Loucy (cell line): Measurements from ENCODE around the gene SPINT2.

ENCODE experiments used
- H2AFZ ChIP-seq: fragments of 200-600 bp; sonication (generic); 2 replicates; pipeline ENCODE4 v1.6.0; 2016; ENCODE audit warnings: antibody characterized with exemption, mild to moderate bottlenecking, low read length, moderate library complexity
- H3F3A ChIP-seq: fragments of 200-600 bp; 2 replicates; pipeline ENCODE4 v1.6.0; 2016; ENCODE audit warnings: antibody characterized with exemption, low read depth, mild to moderate bottlenecking
- H3K27me3 ChIP-seq: fragments of 200-600 bp; sonication (generic); 2 replicates; pipeline ENCODE4 v1.6.1; 2014; ENCODE audit warnings: low read length, mild to moderate bottlenecking; ENCODE audit not compliant: insufficient read depth, poor library complexity, severe bottlenecking
- H3K36me3 ChIP-seq: fragments of 200-600 bp; sonication (generic); 2 replicates; pipeline ENCODE4 v1.6.1; 2016; ENCODE audit warnings: low read length; ENCODE audit not compliant: insufficient read depth
- H3K4me1 ChIP-seq: fragments of 200-600 bp; sonication (generic); 2 replicates; pipeline ENCODE4 v1.5.1; 2014; ENCODE audit warnings: low read length, mild to moderate bottlenecking; ENCODE audit not compliant: insufficient read depth, poor library complexity, severe bottlenecking
- H3K4me2 ChIP-seq: fragments of 200-600 bp; sonication (generic); 2 replicates; pipeline ENCODE4 v1.6.0; 2014; ENCODE audit warnings: antibody characterized with exemption, low read length, low read depth, mild to moderate bottlenecking; ENCODE audit not compliant: poor library complexity, severe bottlenecking
- H3K4me3 ChIP-seq: fragments of 200-600 bp; sonication (generic); 2 replicates; pipeline ENCODE4 v1.5.1; 2014; ENCODE audit warnings: low read length, mild to moderate bottlenecking, mixed read lengths; ENCODE audit not compliant: poor library complexity, severe bottlenecking
- H3K79me2 ChIP-seq: fragments of 200-600 bp; sonication (generic); 2 replicates; pipeline ENCODE4 v1.6.1; 2014; ENCODE audit warnings: low read length; ENCODE audit not compliant: insufficient read depth
- H3K9ac ChIP-seq: fragments of 200-600 bp; sonication (generic); 2 replicates; pipeline ENCODE4 v1.6.0; 2014; ENCODE audit warnings: mild to moderate bottlenecking, low read depth, low read length, moderate library complexity; ENCODE audit not compliant: poor library complexity, severe bottlenecking
- H3K9me2 ChIP-seq: fragments of 200-600 bp; sonication (generic); replicated peaks from 2 replicates; pipeline ENCODE4 v1.6.1; 2016; ENCODE audit warnings: low read depth, low read length, mixed read lengths
- H3K9me3 ChIP-seq: fragments of 200-600 bp; sonication (generic); 2 replicates; pipeline ENCODE4 v1.6.1; 2014; ENCODE audit warnings: mild to moderate bottlenecking, antibody characterized with exemption, low read length, low read depth; ENCODE audit not compliant: insufficient read depth
- H4K20me1 ChIP-seq: fragments of 200-600 bp; sonication (generic); 2 replicates; pipeline ENCODE4 v1.6.0; 2014; ENCODE audit warnings: antibody characterized with exemption, low read length, mild to moderate bottlenecking; ENCODE audit not compliant: insufficient read depth, poor library complexity, severe bottlenecking
- EZH2phosphoT487 ChIP-seq: fragments of 200-600 bp; IDR thresholded peaks from 2 replicates; pipeline ENCODE4 v1.6.1; 2018; ENCODE audit warnings: antibody characterized with exemption, mild to moderate bottlenecking, moderate library complexity, borderline replicate concordance
- TF ChIP-seq, protein P1 (sequence below): fragments of 200-600 bp; sonication (generic); conservative IDR thresholded peaks from 2 replicates; pipeline ENCODE4 v1.5.1; 2014; ENCODE audit warnings: mild to moderate bottlenecking, antibody characterized with exemption, low read length

The SPINT2 gene

DNA sequence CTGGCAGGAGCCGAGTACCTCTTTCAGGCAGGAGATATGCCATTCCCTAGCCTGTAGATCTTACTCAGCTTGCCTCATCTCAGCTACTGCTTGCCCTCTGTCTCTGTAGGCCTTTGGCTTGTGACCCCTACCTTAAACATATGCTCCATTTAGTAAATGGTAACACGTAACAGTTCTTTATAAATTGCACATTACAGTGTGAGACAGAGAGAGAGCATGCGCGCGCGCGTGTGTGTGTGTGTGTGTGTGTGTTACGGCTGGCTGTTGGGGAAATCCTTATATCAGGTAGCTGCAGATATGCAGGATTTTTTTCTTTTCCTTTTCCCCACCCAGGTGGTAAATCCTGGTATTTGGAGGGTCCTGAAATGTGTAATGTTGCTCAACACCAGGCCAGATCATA is 4.2 kb downstream of the SPINT2 start:
- H3K4me2 ChIP-seq: peak overlapping the region; percentile 99
- peaks cover 46% of the 10 kb centered on the region for H4K20me1 ChIP-seq
- H3K4me1 ChIP-seq: peaks cover 59% of the 10 kb centered on the region
- H3K9ac ChIP-seq: peak overlapping the region; percentile 98
- H3K36me3 ChIP-seq: no peaks in the 10 kb centered on the region
- no peaks in the 10 kb centered on the region for H3K9me2 ChIP-seq
- no peak for TF ChIP-seq EZH2phosphoT487
- TF ChIP-seq, protein P1, sequence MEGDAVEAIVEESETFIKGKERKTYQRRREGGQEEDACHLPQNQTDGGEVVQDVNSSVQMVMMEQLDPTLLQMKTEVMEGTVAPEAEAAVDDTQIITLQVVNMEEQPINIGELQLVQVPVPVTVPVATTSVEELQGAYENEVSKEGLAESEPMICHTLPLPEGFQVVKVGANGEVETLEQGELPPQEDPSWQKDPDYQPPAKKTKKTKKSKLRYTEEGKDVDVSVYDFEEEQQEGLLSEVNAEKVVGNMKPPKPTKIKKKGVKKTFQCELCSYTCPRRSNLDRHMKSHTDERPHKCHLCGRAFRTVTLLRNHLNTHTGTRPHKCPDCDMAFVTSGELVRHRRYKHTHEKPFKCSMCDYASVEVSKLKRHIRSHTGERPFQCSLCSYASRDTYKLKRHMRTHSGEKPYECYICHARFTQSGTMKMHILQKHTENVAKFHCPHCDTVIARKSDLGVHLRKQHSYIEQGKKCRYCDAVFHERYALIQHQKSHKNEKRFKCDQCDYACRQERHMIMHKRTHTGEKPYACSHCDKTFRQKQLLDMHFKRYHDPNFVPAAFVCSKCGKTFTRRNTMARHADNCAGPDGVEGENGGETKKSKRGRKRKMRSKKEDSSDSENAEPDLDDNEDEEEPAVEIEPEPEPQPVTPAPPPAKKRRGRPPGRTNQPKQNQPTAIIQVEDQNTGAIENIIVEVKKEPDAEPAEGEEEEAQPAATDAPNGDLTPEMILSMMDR: no peak
- peak overlapping the region; percentile 88 for H3K4me3 ChIP-seq
- no peaks in the 10 kb centered on the region for H3K27me3 ChIP-seq
- H2AFZ ChIP-seq: no peak overlapping the region
- peaks cover 84% of the 10 kb centered on the region for H3K79me2 ChIP-seq
- H3F3A ChIP-seq: peaks cover 11% of the 10 kb centered on the region
- no peaks in the 10 kb centered on the region for H3K9me3 ChIP-seq

DNA sequence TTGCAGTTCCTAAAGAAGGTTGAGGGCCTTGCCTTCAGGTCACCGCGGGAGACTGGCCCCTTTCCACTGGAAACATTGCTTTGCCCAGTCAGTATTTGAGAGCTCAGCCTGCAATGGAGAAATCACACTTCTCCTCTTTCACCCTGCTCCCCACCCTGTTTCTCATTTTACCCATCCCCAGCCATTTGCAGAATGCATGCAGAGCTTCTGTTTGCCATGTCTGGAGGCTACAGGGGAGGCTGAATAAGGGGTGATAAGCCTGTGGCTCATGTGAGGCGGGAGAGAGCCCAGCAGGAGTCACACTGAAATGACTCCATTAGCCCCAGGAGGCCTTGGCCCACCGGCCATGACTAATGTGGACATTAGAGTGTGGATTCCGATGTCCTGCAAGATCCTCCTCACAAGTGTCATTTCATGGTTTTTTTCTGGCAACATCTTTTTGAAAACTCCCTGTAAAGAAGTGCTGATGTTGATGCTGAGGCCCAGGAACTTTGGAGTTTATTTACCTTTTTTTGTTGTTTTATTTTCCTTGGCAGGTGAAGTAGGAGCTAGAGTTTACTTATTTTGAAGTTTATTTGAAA is 6.3 kb downstream of the SPINT2 start:
- Histone ChIP-seq H4K20me1 (peaks cover 57% of the 10 kb centered on the region), H3K27me3 (no peaks in the 10 kb centered on the region), H3K9me3 (no peaks in the 10 kb centered on the region), H3K9ac (peak overlapping the region; percentile 10), H3K4me3 (no peak overlapping the region), H3K4me2 (peak overlapping the region; percentile 42), H3K4me1 (peaks cover 47% of the 10 kb centered on the region), H3K36me3 (no peaks in the 10 kb centered on the region), H3K9me2 (no peaks in the 10 kb centered on the region), H3F3A (peaks cover 2% of the 10 kb centered on the region; the same call in 1 of the 2 replicates), H2AFZ (no peak overlapping the region), H3K79me2 (peaks cover 97% of the 10 kb centered on the region)
- TF ChIP-seq, protein P1: no peak
- no peak for TF ChIP-seq EZH2phosphoT487

DNA sequence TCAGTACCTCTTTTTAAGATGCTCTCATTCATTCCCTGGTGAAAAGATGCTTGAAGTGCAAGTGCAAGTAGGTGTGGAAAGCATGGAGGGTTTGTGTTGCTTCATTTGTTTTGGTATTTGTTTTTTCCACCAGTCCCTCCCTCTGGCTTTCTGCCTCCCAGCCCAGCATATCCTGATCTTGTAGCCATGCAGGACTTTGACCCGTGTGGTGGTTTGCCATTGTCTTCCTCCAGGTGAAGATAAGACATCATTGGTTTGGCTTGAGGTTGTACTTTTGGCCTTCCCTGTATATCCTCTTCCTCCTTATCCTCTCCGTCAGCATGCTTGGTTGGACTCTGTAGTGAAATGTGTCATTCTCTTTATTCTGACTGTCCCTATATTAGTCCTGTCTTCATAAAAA is 9.1 kb downstream of the SPINT2 start:
- Histone ChIP-seq H3K27me3 (no peaks in the 10 kb centered on the region), H3F3A (no peaks in the 10 kb centered on the region), H3K36me3 (0 out of 2 replicates have a peak, but pooled peaks cover 2% of the 10 kb centered on the region), H3K79me2 (peaks cover 97% of the 10 kb centered on the region), H3K9ac (no peak overlapping the region), H4K20me1 (peaks cover 41% of the 10 kb centered on the region), H3K4me1 (peaks cover 20% of the 10 kb centered on the region), H2AFZ (no peak overlapping the region), H3K9me2 (no peaks in the 10 kb centered on the region), H3K4me3 (no peak overlapping the region), H3K4me2 (no peak overlapping the region), H3K9me3 (no peaks in the 10 kb centered on the region)
- TF ChIP-seq, protein P1: no peak
- no peak for TF ChIP-seq EZH2phosphoT487
